Neural progenitor cell (in vitro differentiated cells): ENCODE results near the gene ALPK1. TPM values are rescaled to one million over a fixed set of nuclear protein-coding genes. Genes with fewer than 3 reads are reported as not detected.

ENCODE experiments used
- DNase-seq: peaks from one replicate; pipeline ENCODE4 v3.0.0-alpha.2; 2016; ENCODE audit warnings: low spot score
- H2AFZ ChIP-seq: fragments of 200-600 bp; sonication (generic); replicated peaks from 2 replicates; pipeline ENCODE4 v1.6.1; 2016; ENCODE audit warnings: antibody characterized with exemption
- H3F3A ChIP-seq: fragments of 200-600 bp; sonication (generic); 2 replicates; pipeline ENCODE4 v1.6.1; 2016; ENCODE audit warnings: antibody characterized with exemption, low read depth
- H3K27ac ChIP-seq: fragments of 200-600 bp; sonication (generic); 2 replicates; pipeline ENCODE4 v1.5.1; 2016; ENCODE audit warnings: mild to moderate bottlenecking
- H3K27me3 ChIP-seq: fragments of 200-600 bp; sonication (generic); 2 replicates; pipeline ENCODE4 v1.6.1; 2016; ENCODE audit warnings: mild to moderate bottlenecking, moderate library complexity
- H3K36me3 ChIP-seq: fragments of 200-600 bp; sonication (generic); 2 replicates; pipeline ENCODE4 v1.5.1; 2016
- H3K4me1 ChIP-seq: fragments of 200-600 bp; sonication (generic); 2 replicates; pipeline ENCODE4 v1.6.1; 2016; ENCODE audit warnings: mixed run types
- H3K4me2 ChIP-seq: fragments of 200-600 bp; sonication (generic); 2 replicates; pipeline ENCODE4 v1.6.1; 2016
- H3K4me3 ChIP-seq: fragments of 200-600 bp; sonication (generic); 2 replicates; pipeline ENCODE4 v1.5.1; 2016
- H3K79me2 ChIP-seq: fragments of 200-600 bp; sonication (generic); 2 replicates; pipeline ENCODE4 v1.6.1; 2016; ENCODE audit warnings: low read depth
- H3K9ac ChIP-seq: fragments of 200-600 bp; sonication (generic); 2 replicates; pipeline ENCODE4 v1.6.1; 2016
- H3K9me3 ChIP-seq: fragments of 200-600 bp; sonication (generic); 2 replicates; pipeline ENCODE4 v1.5.1; 2016; ENCODE audit warnings: low read depth
- H4K20me1 ChIP-seq: fragments of 200-600 bp; sonication (generic); 2 replicates; pipeline ENCODE4 v1.6.1; 2016; ENCODE audit warnings: low read depth
- H3K27ac Mint-ChIP-seq: 3 replicates; pipeline ENCODE4 v1.8.0; 2021; ENCODE audit warnings: mixed read lengths
- H3K27me3 Mint-ChIP-seq: 2 replicates; pipeline ENCODE4 v1.8.0; 2022; ENCODE audit warnings: low read depth, mild to moderate bottlenecking, inconsistent platforms, moderate library complexity, mixed read lengths; ENCODE audit not compliant: insufficient read depth
- H3K36me3 Mint-ChIP-seq: 3 replicates; pipeline ENCODE4 v1.8.0; 2021; ENCODE audit warnings: mixed read lengths
- H3K4me1 Mint-ChIP-seq: 3 replicates; pipeline ENCODE4 v1.8.0; 2021; ENCODE audit warnings: mixed read lengths
- H3K4me3 Mint-ChIP-seq: 3 replicates; pipeline ENCODE4 v1.8.0; 2021; ENCODE audit warnings: mild to moderate bottlenecking, moderate library complexity, mixed read lengths
- H3K9me3 Mint-ChIP-seq: 3 replicates; pipeline ENCODE4 v1.8.0; 2020; ENCODE audit warnings: mixed read lengths
- EZH2 ChIP-seq: fragments of 200-600 bp; sonication (generic); IDR thresholded peaks from 2 replicates; pipeline ENCODE4 v1.6.1; 2017; ENCODE audit warnings: antibody characterized with exemption, mild to moderate bottlenecking, moderate library complexity
- EZH2phosphoT487 ChIP-seq: fragments of 200-600 bp; sonication (generic); IDR thresholded peaks from 2 replicates; pipeline ENCODE4 v1.6.1; 2017; ENCODE audit warnings: antibody characterized with exemption
- total RNA-seq: library from RNA; depleted of rRNA; stranded (reverse); fragments of >200 nt; gene quantifications from 2 replicates; pipeline ENCODE4 v1.2.3, GENCODE V29; 2015; ENCODE audit warnings: low replicate concordance
- TF ChIP-seq, protein P1 (sequence below): fragments of 200-600 bp; sonication (generic); IDR thresholded peaks from 2 replicates; pipeline ENCODE4 v1.5.1; 2017; ENCODE audit warnings: antibody characterized with exemption, mild to moderate bottlenecking

Gene ALPK1
- total RNA-seq, 1 donor from 2014 or later = 0.41 TPM

DNA sequence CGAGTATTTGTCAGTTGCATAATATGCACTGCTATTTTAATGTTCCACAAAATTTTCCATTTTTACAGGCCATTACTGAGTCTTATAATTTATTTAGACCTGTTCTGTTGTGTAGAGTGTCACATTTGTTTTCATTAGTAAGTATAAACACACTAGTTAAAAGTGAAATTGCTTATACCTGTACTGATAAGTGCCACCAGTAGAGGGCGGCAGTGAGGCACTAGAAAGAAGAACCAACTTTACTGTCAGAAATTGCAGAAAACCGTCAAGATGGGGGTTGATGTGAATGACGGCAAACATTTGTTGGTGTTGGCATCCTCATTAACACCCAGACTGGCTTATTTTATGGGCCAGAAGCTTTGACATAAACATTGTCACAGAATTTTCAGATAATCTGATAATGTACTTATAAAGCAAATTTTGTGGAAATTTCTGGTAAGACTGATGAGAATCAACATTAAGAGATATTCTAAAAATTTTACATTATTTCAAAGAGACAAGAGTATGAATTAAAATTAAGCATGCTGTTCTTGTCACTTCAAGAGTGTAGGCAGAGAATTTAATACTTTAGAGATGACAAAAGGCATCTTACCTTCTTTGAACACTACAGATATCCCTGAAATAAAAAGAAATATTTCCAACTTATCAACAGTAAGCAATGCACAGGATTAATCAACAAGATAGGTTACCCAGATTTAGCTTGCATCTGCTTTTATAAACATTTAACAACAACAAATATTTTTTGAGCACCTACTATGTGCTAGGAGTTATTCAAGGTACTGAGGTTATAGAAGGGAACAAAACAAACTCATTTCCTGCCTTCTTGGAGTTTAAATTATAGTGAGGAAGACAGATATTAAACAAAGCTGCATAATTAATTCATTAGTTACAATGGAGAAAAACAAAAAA is 24.9 kb downstream of the ALPK1 start:
- H3K4me1 Mint-ChIP-seq = no peaks in the 10 kb centered on the region
- peak; percentile 77 for DNase-seq
- Histone ChIP-seq H4K20me1 (no peaks in the 10 kb centered on the region), H3K36me3 (no peaks in the 10 kb centered on the region), H3K27ac (no peak overlapping the region), H3K4me3 (no peak overlapping the region), H3F3A (no peaks in the 10 kb centered on the region), H3K4me1 (no peaks in the 10 kb centered on the region), H3K27me3 (peaks cover 49% of the 10 kb centered on the region), H2AFZ (no peak overlapping the region), H3K9me3 (no peaks in the 10 kb centered on the region), H3K4me2 (no peak overlapping the region), H3K9ac (no peak overlapping the region), H3K79me2 (no peaks in the 10 kb centered on the region)
- TF ChIP-seq EZH2 = no peak
- TF ChIP-seq, protein P1, sequence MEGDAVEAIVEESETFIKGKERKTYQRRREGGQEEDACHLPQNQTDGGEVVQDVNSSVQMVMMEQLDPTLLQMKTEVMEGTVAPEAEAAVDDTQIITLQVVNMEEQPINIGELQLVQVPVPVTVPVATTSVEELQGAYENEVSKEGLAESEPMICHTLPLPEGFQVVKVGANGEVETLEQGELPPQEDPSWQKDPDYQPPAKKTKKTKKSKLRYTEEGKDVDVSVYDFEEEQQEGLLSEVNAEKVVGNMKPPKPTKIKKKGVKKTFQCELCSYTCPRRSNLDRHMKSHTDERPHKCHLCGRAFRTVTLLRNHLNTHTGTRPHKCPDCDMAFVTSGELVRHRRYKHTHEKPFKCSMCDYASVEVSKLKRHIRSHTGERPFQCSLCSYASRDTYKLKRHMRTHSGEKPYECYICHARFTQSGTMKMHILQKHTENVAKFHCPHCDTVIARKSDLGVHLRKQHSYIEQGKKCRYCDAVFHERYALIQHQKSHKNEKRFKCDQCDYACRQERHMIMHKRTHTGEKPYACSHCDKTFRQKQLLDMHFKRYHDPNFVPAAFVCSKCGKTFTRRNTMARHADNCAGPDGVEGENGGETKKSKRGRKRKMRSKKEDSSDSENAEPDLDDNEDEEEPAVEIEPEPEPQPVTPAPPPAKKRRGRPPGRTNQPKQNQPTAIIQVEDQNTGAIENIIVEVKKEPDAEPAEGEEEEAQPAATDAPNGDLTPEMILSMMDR = peak; percentile 98
- H3K9me3 Mint-ChIP-seq = no peaks in the 10 kb centered on the region
- no peak overlapping the region for H3K4me3 Mint-ChIP-seq
- H3K27ac Mint-ChIP-seq = no peak overlapping the region
- H3K36me3 Mint-ChIP-seq = no peaks in the 10 kb centered on the region
- H3K27me3 Mint-ChIP-seq = peaks cover 2% of the 10 kb centered on the region

DNA sequence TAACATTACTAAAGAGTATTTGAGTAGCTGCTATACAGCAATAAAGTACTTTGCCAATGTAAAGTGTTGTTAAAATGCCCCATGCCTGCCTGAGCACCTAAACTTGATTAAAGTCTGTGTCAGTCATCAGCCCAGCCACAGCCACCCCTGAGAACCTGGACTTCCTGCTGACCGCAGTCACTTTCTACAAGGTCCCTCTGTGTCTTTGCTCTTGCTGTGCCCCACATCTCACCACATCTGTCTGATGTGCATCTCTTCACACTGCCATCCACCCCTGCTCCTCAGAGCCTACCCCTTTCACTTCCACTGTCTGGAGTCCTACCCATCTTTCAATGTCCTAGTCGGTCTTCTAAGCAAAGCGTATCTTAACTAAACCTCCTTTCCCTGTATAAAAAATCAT is 25.7 kb downstream of the ALPK1 start:
- Mint-ChIP-seq H3K4me3 (no peak overlapping the region), H3K9me3 (no peaks in the 10 kb centered on the region), H3K27ac (no peak overlapping the region), H3K36me3 (no peaks in the 10 kb centered on the region), H3K27me3 (peaks cover 2% of the 10 kb centered on the region), H3K4me1 (peaks cover under 1% of the 10 kb centered on the region)
- Histone ChIP-seq H3F3A (no peaks in the 10 kb centered on the region), H3K4me2 (no peak overlapping the region), H4K20me1 (no peaks in the 10 kb centered on the region), H3K4me1 (no peaks in the 10 kb centered on the region), H3K36me3 (no peaks in the 10 kb centered on the region), H2AFZ (no peak overlapping the region), H3K27me3 (peaks cover 51% of the 10 kb centered on the region), H3K9ac (no peak overlapping the region), H3K27ac (no peak overlapping the region), H3K79me2 (no peaks in the 10 kb centered on the region), H3K4me3 (no peak overlapping the region), H3K9me3 (no peaks in the 10 kb centered on the region)
- no peak for DNase-seq
- TF ChIP-seq, protein P1 = no peak
- no peak for TF ChIP-seq EZH2phosphoT487
- TF ChIP-seq EZH2 = no peak

DNA sequence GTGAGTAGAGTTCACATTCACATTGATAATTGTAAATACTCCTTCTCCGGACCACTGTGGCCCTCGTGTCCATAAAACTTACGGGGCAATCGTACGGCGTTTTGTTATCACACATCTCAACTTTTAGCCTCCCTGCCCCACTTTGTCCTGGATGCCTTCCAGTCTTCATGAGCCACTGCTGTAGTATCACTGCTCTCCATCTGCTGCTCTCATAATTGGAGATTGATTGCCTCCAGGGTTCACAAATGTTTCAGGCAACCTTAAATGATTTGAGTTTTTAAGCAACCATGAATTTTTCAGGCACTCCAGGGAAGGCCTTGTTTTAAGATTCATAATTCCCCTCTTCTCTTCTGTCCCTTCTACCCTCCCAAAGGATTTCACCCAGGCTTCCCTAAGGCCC is 28.4 kb downstream of the ALPK1 start:
- Histone ChIP-seq H3K4me1 (no peaks in the 10 kb centered on the region), H3K4me3 (no peak overlapping the region), H2AFZ (no peak overlapping the region), H3K4me2 (no peak overlapping the region), H3F3A (no peaks in the 10 kb centered on the region), H3K27me3 (peaks cover 68% of the 10 kb centered on the region), H3K79me2 (no peaks in the 10 kb centered on the region), H3K9ac (no peak overlapping the region), H3K9me3 (no peaks in the 10 kb centered on the region), H4K20me1 (no peaks in the 10 kb centered on the region), H3K36me3 (no peaks in the 10 kb centered on the region), H3K27ac (no peak overlapping the region)
- Mint-ChIP-seq H3K4me3 (no peak overlapping the region), H3K27me3 (peaks cover 9% of the 10 kb centered on the region), H3K27ac (peak overlapping the region; percentile 70), H3K9me3 (no peaks in the 10 kb centered on the region), H3K4me1 (peaks cover 6% of the 10 kb centered on the region), H3K36me3 (no peaks in the 10 kb centered on the region)
- TF ChIP-seq EZH2 = no peak
- TF ChIP-seq EZH2phosphoT487 = no peak
- TF ChIP-seq, protein P1 = no peak
- DNase-seq = no peak
